HG02884 (cell line): ENCODE results near the gene FNDC11.
A peak's percentile ranks its signal among the peaks of the same experiment; 100 is the strongest.
"Not testable (repeated sequence)": the region's sequence is repeated elsewhere in the genome, so short reads cannot be mapped to it uniquely, and the experiment has no call there.

Source experiments
- ATAC-seq: cut with Tn5 transposase; IDR thresholded peaks from one replicate; pipeline ENCODE4 v1.9.1; 2021; ENCODE audit warnings: mild to moderate bottlenecking, moderate library complexity; ENCODE audit not compliant: unreplicated experiment

Gene FNDC11

GRCh38 chr20:63552481-63553249 lies 1.3 kb upstream of the FNDC11 start:
- ATAC-seq: peak; percentile 31

DNA sequence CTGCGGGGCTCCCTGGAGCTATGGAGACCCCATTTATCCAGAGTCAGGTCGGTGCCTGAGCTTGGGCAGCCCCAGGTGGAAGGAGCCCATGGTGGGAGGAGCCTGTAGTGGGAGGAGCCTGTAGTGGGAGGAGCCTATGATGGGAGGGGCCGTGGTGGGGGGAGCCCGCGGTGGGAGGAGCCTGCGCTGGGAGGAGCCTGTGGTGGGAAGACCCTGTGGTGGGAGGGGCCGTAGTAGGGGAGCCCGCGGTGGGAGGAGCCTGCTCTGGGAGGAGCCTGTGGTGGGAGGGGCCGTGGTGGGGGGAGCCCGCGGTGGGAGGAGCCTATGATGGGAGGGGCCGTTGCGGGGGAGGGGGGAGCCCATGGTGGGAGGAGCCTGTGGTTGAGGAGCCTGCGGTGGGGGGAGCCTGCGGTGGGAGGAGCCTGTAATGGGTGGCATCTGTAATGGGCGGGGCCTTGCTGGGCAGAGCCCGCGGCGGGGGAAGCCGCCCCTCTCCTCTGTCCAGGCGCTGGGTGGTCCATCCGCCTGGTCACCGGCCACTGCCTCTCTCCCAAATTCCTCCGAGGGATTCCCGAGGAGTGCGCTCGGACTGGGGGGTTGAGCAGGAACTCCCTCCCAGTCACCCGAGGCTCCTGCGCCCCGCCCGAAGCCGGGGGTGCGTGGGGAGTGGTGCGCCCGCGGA lies 567 bp upstream of the FNDC11 start:
- ATAC-seq: peak; percentile 34

GRCh38 chr20:63554361-63555278 lies 661 bp downstream of the FNDC11 start:
- ATAC-seq: no peak

DNA sequence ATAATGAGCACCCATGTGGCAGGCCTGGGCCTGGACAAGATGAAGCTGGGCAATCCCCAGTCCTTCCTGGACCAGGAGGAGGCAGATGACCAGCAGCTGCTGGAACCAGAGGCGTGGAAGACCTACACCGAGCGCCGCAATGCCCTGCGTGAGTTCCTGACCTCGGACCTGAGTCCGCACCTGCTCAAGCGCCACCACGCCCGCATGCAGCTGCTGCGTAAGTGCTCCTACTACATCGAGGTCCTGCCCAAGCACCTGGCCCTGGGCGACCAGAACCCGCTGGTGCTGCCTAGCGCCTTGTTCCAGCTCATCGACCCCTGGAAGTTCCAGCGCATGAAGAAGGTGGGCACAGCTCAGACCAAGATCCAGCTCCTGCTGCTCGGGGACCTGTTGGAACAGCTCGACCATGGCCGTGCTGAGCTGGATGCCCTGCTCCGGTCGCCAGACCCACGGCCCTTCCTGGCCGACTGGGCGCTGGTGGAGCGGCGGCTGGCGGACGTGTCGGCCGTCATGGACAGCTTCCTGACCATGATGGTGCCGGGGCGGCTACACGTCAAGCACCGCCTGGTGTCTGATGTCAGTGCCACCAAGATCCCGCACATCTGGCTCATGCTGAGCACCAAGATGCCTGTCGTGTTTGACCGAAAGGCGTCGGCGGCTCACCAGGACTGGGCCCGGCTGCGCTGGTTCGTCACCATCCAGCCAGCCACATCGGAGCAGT lies 1.9 kb downstream of the FNDC11 start:
- no peak for ATAC-seq

- no peak for ATAC-seq
Observed at GRCh38 chr20:63556873-63557478, 3.0 kb downstream of the FNDC11 start.

- ATAC-seq: no peak
Observed at GRCh38 chr20:63557481-63557891, 3.5 kb downstream of the FNDC11 start.

- ATAC-seq: no peak
Observed at GRCh38 chr20:63558804-63559484, 5.0 kb downstream of the FNDC11 start.

GRCh38 chr20:63559485-63560332 lies 5.8 kb downstream of the FNDC11 start:
- not testable (repeated sequence) for ATAC-seq

DNA sequence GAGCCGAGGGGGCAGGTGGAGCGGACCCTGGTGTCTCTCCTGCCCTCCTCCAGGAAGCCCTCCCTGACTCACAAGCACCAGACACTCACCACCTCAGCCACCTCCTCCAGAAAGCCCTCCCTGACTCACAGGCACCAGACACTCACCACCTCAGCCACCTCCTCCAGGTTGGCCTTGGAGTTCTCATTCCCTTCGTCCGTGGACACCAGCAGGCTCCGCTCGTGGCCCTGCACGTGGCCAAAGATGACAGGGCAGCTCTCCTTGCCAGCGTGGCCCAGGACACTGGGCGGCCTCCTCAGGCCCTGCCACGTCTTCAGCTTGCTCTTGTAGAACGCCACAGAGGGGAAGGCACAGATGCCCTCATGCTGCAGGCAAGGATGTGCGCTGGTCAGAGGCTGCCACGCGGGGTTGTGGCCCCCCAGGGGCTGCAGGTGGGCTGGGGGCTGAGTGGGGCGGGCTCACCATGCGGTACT lies 6.4 kb downstream of the FNDC11 start:
- ATAC-seq: no peak

- no peak for ATAC-seq
Observed at GRCh38 chr20:63560856-63561609, 7.1 kb downstream of the FNDC11 start.

GRCh38 chr20:63561624-63562396 lies 7.9 kb downstream of the FNDC11 start:
- no peak for ATAC-seq

DNA sequence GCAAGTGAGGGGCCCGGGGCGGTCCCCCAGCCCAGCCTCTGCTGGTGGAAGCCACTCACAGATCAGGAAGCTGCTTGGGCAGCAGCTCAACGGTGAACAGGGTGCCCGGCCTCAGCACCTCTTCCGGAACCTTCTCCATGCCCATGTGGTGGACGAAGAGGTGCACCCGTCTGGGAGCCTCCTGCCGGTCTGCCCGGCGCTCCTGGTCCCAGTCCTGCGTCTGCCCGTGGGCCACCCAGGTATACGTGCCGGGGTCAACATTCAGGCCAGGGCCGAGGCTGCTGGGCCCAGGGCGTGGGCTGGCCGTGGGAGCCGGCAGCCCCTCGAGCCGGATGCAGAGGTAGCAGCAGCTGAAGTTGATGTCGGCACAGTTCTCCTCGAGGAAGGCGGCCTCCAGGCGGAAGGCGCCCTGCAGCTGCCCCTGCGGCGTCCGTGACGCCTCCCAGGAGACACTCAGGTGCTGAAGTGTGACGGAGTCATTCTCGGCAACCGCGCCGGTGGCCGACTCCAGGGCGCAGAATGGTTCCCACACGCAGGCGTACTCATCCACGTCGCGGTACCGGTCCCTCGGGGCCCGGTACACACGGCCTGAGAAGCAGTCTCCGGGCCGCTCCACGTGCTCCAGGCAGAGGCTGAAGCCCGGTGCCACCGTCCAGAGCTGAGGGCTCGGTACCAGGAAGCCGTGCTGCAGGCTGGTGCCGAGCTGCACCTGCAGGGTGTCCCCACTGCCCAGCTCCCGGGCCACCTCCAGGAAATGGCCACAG lies 8.7 kb downstream of the FNDC11 start:
- ATAC-seq: no peak

DNA sequence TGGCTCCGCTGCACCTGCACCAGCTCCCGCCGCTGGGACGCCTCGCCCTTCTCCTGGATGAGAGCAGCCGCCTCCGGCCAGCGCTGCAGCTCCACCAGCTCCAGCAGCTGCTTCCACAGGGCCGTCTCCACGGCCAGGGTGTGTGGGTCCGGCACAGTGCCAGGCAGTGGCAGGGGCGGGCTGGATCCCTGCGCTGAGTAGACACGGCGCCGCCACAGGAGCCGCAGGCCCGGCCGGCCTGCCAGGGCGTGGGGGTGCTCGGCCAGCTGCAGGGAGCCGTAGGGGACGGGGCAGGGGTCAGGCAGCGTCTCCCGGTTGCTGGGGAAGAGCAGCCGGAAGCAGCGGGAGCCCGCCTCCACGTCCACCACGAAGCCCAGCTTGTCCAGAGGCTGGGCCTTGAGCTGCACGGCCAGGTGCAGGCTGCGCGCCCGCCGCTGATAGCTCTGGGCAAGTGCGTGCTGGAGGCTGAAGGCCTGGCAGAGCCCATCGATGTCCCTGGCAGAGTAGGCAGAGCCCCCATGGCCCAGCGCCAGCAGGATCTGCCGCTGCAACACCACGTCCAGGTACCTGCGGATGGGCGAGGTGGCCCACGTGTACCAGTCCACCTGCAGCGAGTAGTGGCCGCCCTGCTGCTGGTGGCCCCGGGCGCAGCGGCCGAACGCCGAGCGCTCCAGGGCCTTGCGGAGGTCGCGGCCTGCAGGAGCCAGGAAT lies 9.4 kb downstream of the FNDC11 start:
- ATAC-seq: no peak

- no peak for ATAC-seq
Observed at GRCh38 chr20:63564036-63564810, 10.3 kb downstream of the FNDC11 start.
